RPMI7951 (cell line): ENCODE data around the gene ZNF629. TPM values are rescaled to one million over a fixed set of nuclear protein-coding genes. Genes with fewer than 3 reads are reported as not detected.

Experiments
- DNase-seq: peaks from one replicate; pipeline ENCODE4 v3.0.0-alpha.2; 2012; ENCODE audit warnings: low read depth
- total RNA-seq: library from RNA; depleted of rRNA; stranded (reverse); fragments of >200 nt; shearing (Covaris generic); gene quantifications from 2 replicates; pipeline ENCODE4 v1.2.3, GENCODE V29; 2014

ZNF629 gene
- total RNA-seq, 1 experiment from 2014 or later = 8.3 TPM

GRCh38 chr16:30786115-30786935, 680 bp downstream of the ZNF629 start:
- DNase-seq = peak; percentile 63

GRCh38 chr16:30785126-30786106, 1.6 kb downstream of the ZNF629 start:
- no peak for DNase-seq

GRCh38 chr16:30784215-30784614, 2.8 kb downstream of the ZNF629 start:
- DNase-seq = no peak

- no peak for DNase-seq
Measured at GRCh38 chr16:30783280-30784109, 3.5 kb downstream of the ZNF629 start.

GRCh38 chr16:30782486-30783279, 4.3 kb downstream of the ZNF629 start:
- no peak for DNase-seq

- no peak for DNase-seq
Measured at GRCh38 chr16:30780549-30780948, 6.5 kb downstream of the ZNF629 start.

GRCh38 chr16:30780021-30780420, 7.0 kb downstream of the ZNF629 start:
- no peak for DNase-seq

GRCh38 chr16:30779596-30779995, 7.4 kb downstream of the ZNF629 start:
- no peak for DNase-seq

GRCh38 chr16:30778549-30779244, 8.3 kb downstream of the ZNF629 start:
- DNase-seq = no peak

- DNase-seq = peak; percentile 21
Measured at GRCh38 chr16:30777591-30778297, 9.3 kb downstream of the ZNF629 start.

GRCh38 chr16:30775392-30776188, 11.4 kb downstream of the ZNF629 start:
- peak; percentile 78 for DNase-seq

GRCh38 chr16:30775131-30775391, 11.9 kb downstream of the ZNF629 start:
- no peak for DNase-seq

GRCh38 chr16:30774367-30775130, 12.5 kb downstream of the ZNF629 start:
- no peak for DNase-seq

- no peak for DNase-seq
Measured at GRCh38 chr16:30773826-30774225, 13.2 kb downstream of the ZNF629 start.

- DNase-seq = no peak
Measured at GRCh38 chr16:30771726-30772125, 15.3 kb downstream of the ZNF629 start.

- no peak for DNase-seq
Measured at GRCh38 chr16:30769379-30770089, 17.5 kb downstream of the ZNF629 start.

- DNase-seq = no peak
Measured at GRCh38 chr16:30768583-30769181, 18.3 kb downstream of the ZNF629 start.
